K562 (cell line): ENCODE results near the gene SARS1. TPM values are rescaled to one million over a fixed set of nuclear protein-coding genes. Genes with fewer than 3 reads are reported as not detected.

Experiments used
- HDAC6 ChIP-seq: IDR thresholded peaks from 2 replicates; pipeline ENCODE4 v1.6.1; 2012; ENCODE audit warnings: low read depth, mild to moderate bottlenecking, control low read depth, inconsistent platforms, low read length, moderate library complexity
- KAT7 ChIP-seq: sonication (generic); formaldehyde crosslinking; IDR thresholded peaks from 2 replicates; pipeline ENCODE4 v1.8.0; 2022; ENCODE audit warnings: missing genetic modification reagents, mild to moderate bottlenecking, borderline replicate concordance
- LEF1 ChIP-seq: fragments of 450-650 bp; IDR thresholded peaks from 2 replicates; pipeline ENCODE4 v1.6.1; 2016; ENCODE audit warnings: mild to moderate bottlenecking
- MYC ChIP-seq, 2 experiments: fragments of 250-450 bp in 1 of 2; sonication (Bioruptor Pico) in 1 of 2; IDR thresholded peaks; 2 replicates each; pipeline versions ENCODE4 v1.5.1 to v1.6.1; 2012 to 2021; ENCODE audit warnings: low read depth in 2 of 2, borderline replicate concordance in 1 of 2, improper control_type of control experiment in 1 of 2, low read length in 1 of 2, mild to moderate bottlenecking in 1 of 2, moderate library complexity in 1 of 2
- NR3C1 ChIP-seq: sonication (generic); formaldehyde crosslinking; IDR thresholded peaks from 2 replicates; pipeline ENCODE4 v1.8.1; 2022; ENCODE audit warnings: missing genetic modification reagents
- PTBP1 ChIP-seq: fragments of 200-400 bp; formaldehyde crosslinking; IDR thresholded peaks from 2 replicates; pipeline ENCODE4 v1.6.1; 2017; ENCODE audit warnings: low read depth, low read length
- ZHX1 ChIP-seq: fragments of 150-350 bp; conservative IDR thresholded peaks from 2 replicates; pipeline ENCODE4 v1.6.1; 2014; ENCODE audit warnings: low read length
- ZNF407 ChIP-seq: fragments of 450-650 bp; IDR thresholded peaks from 2 replicates; pipeline ENCODE4 v1.6.1; 2016; ENCODE audit warnings: low read depth
- ZNF639 ChIP-seq, 2 experiments: fragments of 200-800 bp in 1 of 2; sonication (Bioruptor generic) in 1 of 2; sonication (generic) in 1 of 2; formaldehyde crosslinking in 1 of 2; IDR thresholded peaks in 1 of 2; conservative IDR thresholded peaks in 1 of 2; 2 replicates each; pipeline versions ENCODE4 v1.5.0 to v1.6.1; 2016 to 2020; ENCODE audit warnings: missing compliant biosample characterization in 1 of 2, missing genetic modification characterization in 1 of 2, missing genetic modification reagents in 1 of 2
- ZNF740 ChIP-seq, 3 experiments: fragments of 200-800 bp in 1 of 3; sonication (Bioruptor generic) in 1 of 3; sonication (generic) in 1 of 3; formaldehyde crosslinking in 1 of 3; IDR thresholded peaks; 2 replicates each; pipeline versions ENCODE4 v1.6.1 to v1.8.0; 2016 to 2022; ENCODE audit warnings: mild to moderate bottlenecking in 2 of 3, missing compliant biosample characterization in 2 of 3, missing genetic modification characterization in 2 of 3, missing genetic modification reagents in 1 of 3
- polyA plus RNA-seq, 8 experiments: library from polyadenylated mRNA; depleted of rRNA in 4 of 8; stranded (reverse) in 5 of 8; unstranded in 3 of 8; fragments of >200 nt; fragmentation: Nextera tagmentation in 2 of 8; fragmentation: Illumina TruSeq in 1 of 8; extraction: Ambion mirVana in 2 of 8; extraction: Trizol in 1 of 8; gene quantifications; 2 replicates each; pipeline versions ENCODE4 v1.2.1 to v1.2.3, GENCODE V29; 2011 to 2014; ENCODE audit warnings: inconsistent platforms in 1 of 8, missing spikeins in 1 of 8
- total RNA-seq, 7 experiments: library from RNA; depleted of rRNA in 6 of 7; stranded (reverse); fragments of >200 nt in 6 of 7; fragmentation: Illumina TruSeq in 2 of 7; extraction: Trizol in 2 of 7; gene quantifications; 2 replicates each; pipeline versions ENCODE4 v1.2.1 to v1.2.3, GENCODE V29; 2011 to 2021; ENCODE audit warnings: low replicate concordance in 1 of 7

SARS1 gene
- total and polyA plus RNA-seq, 9 of the 15 experiments (the other 6 are each of a cell fraction or from before 2014, with no cell fraction given): 221 to 623 (median 254) TPM

GRCh38 chr1:109240158-109241152 lies 26.7 kb downstream of the SARS1 start (continued):
- TF ChIP-seq ZHX1 (no peak), ZNF407 (no peak), LEF1 (no peak), HDAC6 (no peak), MYC (IDR thresholded peaks at IDR 0.05; ENCODE audit: low read depth, low read length) (no peak), MYC (CRISPR knock-in tag; IDR thresholded peaks at IDR 0.05; ENCODE audit: borderline replicate concordance, low read depth) (no peak), KAT7 (CRISPR knock-in tag) (no peak), NR3C1 (no peak), ZNF639 (CRISPR knock-in tag; conservative IDR thresholded peaks at IDR 0.05 in 1 of 2, IDR thresholded peaks at IDR 0.05 in 1 of 2) (no peak), ZNF740 (CRISPR knock-in tag; IDR thresholded peaks at IDR 0.05) (peak; percentile 72), ZNF740 (tag; IDR thresholded peaks at IDR 0.05) (peak in 1 of 2 experiments; percentile 71; a peak in 2 of 4 replicates), PTBP1 (no peak)
